NB4 (cell line): ENCODE data around the gene TBX21.

Experiments
- CTCF ChIP-seq: IDR thresholded peaks from one replicate; pipeline ENCODE4 v1.5.1; 2012; ENCODE audit warnings: low read depth, low read length
- MAX ChIP-seq: IDR thresholded peaks from 2 replicates; pipeline ENCODE4 v1.6.1; 2011; ENCODE audit warnings: low read depth, low read length

GRCh38 chr17:47717261-47717697 is 15.8 kb upstream of the TBX21 start:
- TF ChIP-seq CTCF (peak; percentile 42), MAX (no peak)
